HepG2 (cell line): ENCODE data around the gene SPATS2. TPM values are rescaled to one million over a fixed set of nuclear protein-coding genes. Genes with fewer than 3 reads are reported as not detected.
A peak's percentile ranks its signal among the peaks of the same experiment; 100 is the strongest.

Source experiments
- ATAC-seq: fragments of 200-7000 bp; cut with Tn5 transposase; 3 replicates; pipeline ENCODE4 v1.9.1; 2020; ENCODE audit warnings: mild to moderate bottlenecking, moderate library complexity
- BruUV-seq: library from RNA; stranded (reverse); fragments of 400-500 nt; replicated peaks from 2 replicates; lab custom pipeline; 2021; lab: Mats Ljungman, UMichigan
- CTCF ChIA-PET: fragments of 300-600 bp; formaldehyde crosslinking; extraction: SDS; loops from one replicate; lab custom pipeline; 2021; ENCODE audit warnings: low total read pairs, inconsistent platforms, low intra/inter-chr PET ratio; lab: Yijun Ruan, JAX
- POLR2A ChIA-PET: fragments of 350-600 bp; sonication (Branson Sonifier 250); formaldehyde crosslinking; loops from one replicate; lab custom pipeline; 2020; ENCODE audit warnings: antibody characterized with exemption, inconsistent platforms; lab: Yijun Ruan, JAX
- DNase-seq: peaks from one replicate; pipeline ENCODE4 v3.0.0-alpha.2; 2015; ENCODE audit warnings: low spot score
- FAIRE-seq: peaks from 3 replicates; lab custom pipeline; 2011; peaks lifted over from hg19 to GRCh38; lab: Jason Lieb, UNC
- H2AFZ ChIP-seq: one replicate; pipeline ENCODE4 v1.6.1; 2011; ENCODE audit warnings: low read length, inconsistent platforms
- H3K27ac ChIP-seq: fragments of 300-600 bp; 3 replicates; pipeline ENCODE4 v1.8.0; 2011; ENCODE audit warnings: mixed run types, mild to moderate bottlenecking, mixed read lengths, low read length, inconsistent platforms; ENCODE audit not compliant: insufficient read depth; ENCODE audit errors: extremely low read length
- H3K27me3 ChIP-seq, 2 experiments: fragments of 200-600 bp in 1 of 2; 2 replicates in 1 of 2; 3 replicates in 1 of 2; pipeline versions ENCODE4 v1.6.0 to v1.8.0; 2011; ENCODE audit warnings: low read length in 2 of 2, mild to moderate bottlenecking in 2 of 2, moderate library complexity in 2 of 2, inconsistent platforms in 1 of 2; ENCODE audit not compliant: insufficient read depth in 2 of 2, control insufficient read depth in 1 of 2
- H3K36me3 ChIP-seq, 2 experiments: fragments of 200-600 bp in 1 of 2; replicated peaks in 1 of 2; 2 replicates in 1 of 2; 3 replicates in 1 of 2; pipeline versions ENCODE4 v1.5.1 to v1.8.0; 2011; ENCODE audit warnings: low read length in 2 of 2, inconsistent platforms in 1 of 2; ENCODE audit not compliant: insufficient read depth in 2 of 2, control insufficient read depth in 1 of 2
- H3K4me1 ChIP-seq: 2 replicates; pipeline ENCODE4 v1.5.1; 2012; ENCODE audit warnings: low read length, inconsistent platforms; ENCODE audit not compliant: insufficient read depth
- H3K4me2 ChIP-seq: 2 replicates; pipeline ENCODE4 v1.6.0; 2011; ENCODE audit warnings: low read depth, low read length, inconsistent platforms
- H3K4me3 ChIP-seq, 3 experiments: fragments of 200-600 bp in 1 of 3; sonication (generic), shearing (Covaris generic) in 1 of 3; replicated peaks in 1 of 3; 2 replicates each; pipeline ENCODE4 v1.5.1; 2011 to 2016; ENCODE audit warnings: low read length in 3 of 3, inconsistent platforms in 2 of 3, low read depth in 2 of 3, mild to moderate bottlenecking in 2 of 3, control low read depth in 1 of 3, mixed read lengths in 1 of 3; ENCODE audit not compliant: insufficient read depth in 1 of 3
- H3K79me2 ChIP-seq: one replicate; pipeline ENCODE4 v1.6.1; 2011; ENCODE audit warnings: low read length, inconsistent platforms; ENCODE audit not compliant: insufficient read depth
- H3K9ac ChIP-seq: 2 replicates; pipeline ENCODE4 v1.6.0; 2011; ENCODE audit warnings: mild to moderate bottlenecking, low read depth, low read length, inconsistent platforms; ENCODE audit not compliant: insufficient read depth
- H3K9me3 ChIP-seq: 2 replicates; pipeline ENCODE4 v1.5.1; 2012; ENCODE audit warnings: mild to moderate bottlenecking, low read length
- H4K20me1 ChIP-seq: 2 replicates; pipeline ENCODE4 v1.6.0; 2011; ENCODE audit warnings: inconsistent platforms, mild to moderate bottlenecking, low read length, moderate library complexity; ENCODE audit not compliant: insufficient read depth
- CHD4 ChIP-seq: fragments of 200-600 bp; sonication (generic); IDR thresholded peaks from 2 replicates; pipeline ENCODE4 v1.7.0; 2017; ENCODE audit warnings: mild to moderate bottlenecking, low read length, borderline replicate concordance
- HNF4A ChIP-seq: sonication (generic); formaldehyde crosslinking; IDR thresholded peaks from 2 replicates; pipeline ENCODE4 v1.4.0; 2020; ENCODE audit warnings: missing genetic modification reagents
- MED8 ChIP-seq: sonication (generic); formaldehyde crosslinking; IDR thresholded peaks from 2 replicates; pipeline ENCODE4 v1.8.1; 2023; ENCODE audit warnings: mild to moderate bottlenecking, missing genetic modification reagents; ENCODE audit not compliant: insufficient replicate concordance
- ZNF652 ChIP-seq: IDR thresholded peaks from 2 replicates; pipeline ENCODE4 v1.6.1; 2016; ENCODE audit warnings: low read depth, borderline replicate concordance
- WGBS: methylation state at CpG from one replicate; pipeline ENCODE4 v1.1.6; 2017; ENCODE audit warnings: low lambda C conversion rate; 5-methylcytosine and 5-hydroxymethylcytosine counted together
- in situ Hi-C: cut with HindIII; loops from 2 replicates; pipeline ENCODE4 v1.10.0; 2017; ENCODE audit warnings: low pct_unique_long_range_greater_than_20kb; ENCODE audit not compliant: extremely low pct_ligation_motif_present
- intact Hi-C: fragments of 100-400 bp; cut with micrococcal nuclease; formaldehyde crosslinking; loops from one replicate; pipeline ENCODE4 v1.10.0; 2022; ENCODE audit not compliant: unreplicated experiment
- polyA plus RNA-seq, 8 experiments: library from polyadenylated mRNA; depleted of rRNA in 3 of 8; stranded (reverse) in 7 of 8; unstranded in 1 of 8; fragments of >200 nt; fragmentation: Illumina TruSeq in 4 of 8; extraction: Trizol in 4 of 8; gene quantifications; 2 replicates each; pipeline versions ENCODE4 v1.2.1 to v1.2.3, GENCODE V29; 2011 to 2016; ENCODE audit warnings: low read depth in 4 of 8, missing spikeins in 1 of 8, mixed read lengths in 1 of 8; ENCODE audit not compliant: insufficient read depth in 1 of 8
- total RNA-seq, 5 experiments: library from RNA; depleted of rRNA; stranded (reverse); fragments of >200 nt; fragmentation: Illumina TruSeq; extraction: Trizol; gene quantifications; 2 replicates each; pipeline ENCODE4 v1.2.3, GENCODE V29; 2016; ENCODE audit warnings: low read depth in 1 of 5
- TF ChIP-seq, protein P1 (sequence below), 2 experiments: fragments of 450-650 bp in 1 of 2; sonication (generic) in 1 of 2; formaldehyde crosslinking in 1 of 2; IDR thresholded peaks; 2 replicates each; pipeline versions ENCODE4 v1.6.1 to v1.8.0; 2016 to 2022; ENCODE audit warnings: antibody characterized with exemption in 1 of 2, mild to moderate bottlenecking in 1 of 2, missing genetic modification reagents in 1 of 2

SPATS2 gene
- total and polyA plus RNA-seq, 2 of the 13 experiments (the other 11 are each of a cell fraction or from before 2014, with no cell fraction given): 19.3 to 28.1 TPM

DNA sequence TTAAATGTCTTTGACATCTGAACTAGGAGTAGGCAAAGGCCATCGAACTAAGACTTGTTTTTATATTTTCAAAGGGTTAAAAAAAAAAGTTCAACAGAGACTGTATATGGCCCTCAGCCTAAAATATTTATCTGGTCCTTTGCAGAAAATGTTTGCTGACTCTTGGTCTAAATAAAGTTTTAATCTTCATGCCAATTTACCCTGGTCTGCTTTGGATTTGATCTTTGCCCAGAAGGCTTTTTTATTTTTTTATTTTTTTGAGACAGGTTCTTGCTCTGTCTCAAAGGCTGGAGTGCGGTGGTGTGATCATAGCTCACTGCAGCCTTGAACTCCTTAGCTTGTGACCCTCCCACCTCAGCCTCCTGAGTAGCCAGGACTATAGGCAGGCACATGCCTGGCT is 47.1 kb downstream of the SPATS2 start:
- H3K79me2 ChIP-seq: peaks cover 10% of the 10 kb centered on the region
- POLR2A ChIA-PET: interaction anchor here (1.5 kb wide), 1 partner anchor 12 kb away, joined by 3 read pairs; no protein-coding TSS in a partner anchor

More for the DNA sequence above, 47.1 kb downstream of the SPATS2 start:
- no peak overlapping the region for H3K9ac ChIP-seq
- H2AFZ ChIP-seq: no peak overlapping the region
- H3K27ac ChIP-seq: no peak overlapping the region
- 46% methylated on average over 2 of the region's 2 CpGs for WGBS
- no peak overlapping the region for H3K4me3 ChIP-seq
- intact Hi-C loops: no loop called here
- FAIRE-seq (no peak), DNase-seq (no peak), ATAC-seq (no peak)
- in situ Hi-C loops: no loop called here
- TF ChIP-seq ZNF652 (CRISPR knock-in tag): 0 out of 2 replicates have a peak, but pooled peaks have one; percentile 43
- no peak for TF ChIP-seq MED8 (CRISPR knock-in tag)
- no peak for TF ChIP-seq CHD4
- TF ChIP-seq HNF4A (CRISPR knock-in tag): 0 out of 2 replicates have a peak, but pooled peaks have one; percentile 12
- TF ChIP-seq, protein P1, sequence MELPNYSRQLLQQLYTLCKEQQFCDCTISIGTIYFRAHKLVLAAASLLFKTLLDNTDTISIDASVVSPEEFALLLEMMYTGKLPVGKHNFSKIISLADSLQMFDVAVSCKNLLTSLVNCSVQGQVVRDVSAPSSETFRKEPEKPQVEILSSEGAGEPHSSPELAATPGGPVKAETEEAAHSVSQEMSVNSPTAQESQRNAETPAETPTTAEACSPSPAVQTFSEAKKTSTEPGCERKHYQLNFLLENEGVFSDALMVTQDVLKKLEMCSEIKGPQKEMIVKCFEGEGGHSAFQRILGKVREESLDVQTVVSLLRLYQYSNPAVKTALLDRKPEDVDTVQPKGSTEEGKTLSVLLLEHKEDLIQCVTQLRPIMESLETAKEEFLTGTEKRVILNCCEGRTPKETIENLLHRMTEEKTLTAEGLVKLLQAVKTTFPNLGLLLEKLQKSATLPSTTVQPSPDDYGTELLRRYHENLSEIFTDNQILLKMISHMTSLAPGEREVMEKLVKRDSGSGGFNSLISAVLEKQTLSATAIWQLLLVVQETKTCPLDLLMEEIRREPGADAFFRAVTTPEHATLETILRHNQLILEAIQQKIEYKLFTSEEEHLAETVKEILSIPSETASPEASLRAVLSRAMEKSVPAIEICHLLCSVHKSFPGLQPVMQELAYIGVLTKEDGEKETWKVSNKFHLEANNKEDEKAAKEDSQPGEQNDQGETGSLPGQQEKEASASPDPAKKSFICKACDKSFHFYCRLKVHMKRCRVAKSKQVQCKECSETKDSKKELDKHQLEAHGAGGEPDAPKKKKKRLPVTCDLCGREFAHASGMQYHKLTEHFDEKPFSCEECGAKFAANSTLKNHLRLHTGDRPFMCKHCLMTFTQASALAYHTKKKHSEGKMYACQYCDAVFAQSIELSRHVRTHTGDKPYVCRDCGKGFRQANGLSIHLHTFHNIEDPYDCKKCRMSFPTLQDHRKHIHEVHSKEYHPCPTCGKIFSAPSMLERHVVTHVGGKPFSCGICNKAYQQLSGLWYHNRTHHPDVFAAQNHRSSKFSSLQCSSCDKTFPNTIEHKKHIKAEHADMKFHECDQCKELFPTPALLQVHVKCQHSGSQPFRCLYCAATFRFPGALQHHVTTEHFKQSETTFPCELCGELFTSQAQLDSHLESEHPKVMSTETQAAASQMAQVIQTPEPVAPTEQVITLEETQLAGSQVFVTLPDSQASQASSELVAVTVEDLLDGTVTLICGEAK (IDR thresholded peaks at IDR 0.05): peak; percentile 38
- TF ChIP-seq, protein P1 (CRISPR knock-in tag; IDR thresholded peaks at IDR 0.05): peak; percentile 82
- H3K4me2 ChIP-seq: no peak overlapping the region
- peaks cover 62% of the 10 kb centered on the region for H3K4me1 ChIP-seq
- CTCF ChIA-PET: no interaction called here
- no peaks in the 10 kb centered on the region for H4K20me1 ChIP-seq
- no TSS peak for BruUV-seq
- H3K27me3 ChIP-seq: no peaks in the 10 kb centered on the region
- H3K9me3 ChIP-seq: no peaks in the 10 kb centered on the region
- H3K36me3 ChIP-seq: no peaks in the 10 kb centered on the region; a peak in 1 of 5 replicates
